ENCODE results near the gene RRP8.

Gene RRP8

DNA sequence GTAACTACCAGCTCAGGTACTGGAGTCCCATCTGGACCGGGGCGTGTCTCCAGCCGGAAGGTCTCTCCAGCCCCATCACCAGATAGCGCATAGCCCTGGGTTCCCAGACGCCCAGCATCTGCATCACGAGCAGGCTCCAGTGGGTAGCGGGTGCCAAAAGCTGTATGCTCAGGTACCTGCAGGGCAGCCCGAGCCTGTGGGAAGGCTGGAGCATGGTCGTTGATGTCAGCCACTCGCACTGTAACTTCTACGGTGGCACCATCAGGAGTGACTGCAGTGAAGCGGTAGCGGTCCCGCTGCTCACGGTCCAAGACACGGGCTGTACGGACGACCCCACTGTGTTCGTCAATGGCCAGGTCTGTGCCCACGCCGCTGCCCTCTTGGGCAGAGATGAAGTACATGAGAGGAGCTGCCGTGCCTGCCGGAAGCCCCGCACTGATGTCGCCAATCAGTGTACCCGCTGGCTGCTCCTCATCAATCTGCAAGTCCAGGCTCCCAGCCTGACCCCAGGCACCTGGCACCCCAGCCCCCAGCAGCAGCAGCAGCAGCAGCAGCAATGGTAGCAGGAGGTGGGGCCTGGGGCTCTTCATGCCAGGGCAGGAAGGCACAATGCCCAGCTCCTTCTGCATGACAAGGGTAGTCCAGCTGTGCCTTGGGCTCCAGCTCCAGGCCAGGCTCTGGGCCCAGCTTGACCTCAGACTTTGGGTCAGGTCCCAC lies 37.7 kb upstream of the RRP8 start:
- H3K9me3 ChIP-seq (ENCODE audit: control insufficient read depth, low read depth, low read length), result no peaks in the 10 kb centered on the region
- H3K9ac ChIP-seq (ENCODE audit: low read length), result no peak overlapping the region
- no peaks in the 10 kb centered on the region for H3K27me3 ChIP-seq (ENCODE audit: control insufficient read depth, insufficient read depth, low read length)
- H3K36me3 ChIP-seq (ENCODE audit: control insufficient read depth, low read depth, low read length), result no peaks in the 10 kb centered on the region
- no peak overlapping the region for H3K4me3 ChIP-seq (ENCODE audit: low read length)
- no peaks in the 10 kb centered on the region for H3K4me1 ChIP-seq (ENCODE audit: control insufficient read depth, low read depth, low read length)
- H3K27ac ChIP-seq (ENCODE audit: low read length), result no peak overlapping the region

DNA sequence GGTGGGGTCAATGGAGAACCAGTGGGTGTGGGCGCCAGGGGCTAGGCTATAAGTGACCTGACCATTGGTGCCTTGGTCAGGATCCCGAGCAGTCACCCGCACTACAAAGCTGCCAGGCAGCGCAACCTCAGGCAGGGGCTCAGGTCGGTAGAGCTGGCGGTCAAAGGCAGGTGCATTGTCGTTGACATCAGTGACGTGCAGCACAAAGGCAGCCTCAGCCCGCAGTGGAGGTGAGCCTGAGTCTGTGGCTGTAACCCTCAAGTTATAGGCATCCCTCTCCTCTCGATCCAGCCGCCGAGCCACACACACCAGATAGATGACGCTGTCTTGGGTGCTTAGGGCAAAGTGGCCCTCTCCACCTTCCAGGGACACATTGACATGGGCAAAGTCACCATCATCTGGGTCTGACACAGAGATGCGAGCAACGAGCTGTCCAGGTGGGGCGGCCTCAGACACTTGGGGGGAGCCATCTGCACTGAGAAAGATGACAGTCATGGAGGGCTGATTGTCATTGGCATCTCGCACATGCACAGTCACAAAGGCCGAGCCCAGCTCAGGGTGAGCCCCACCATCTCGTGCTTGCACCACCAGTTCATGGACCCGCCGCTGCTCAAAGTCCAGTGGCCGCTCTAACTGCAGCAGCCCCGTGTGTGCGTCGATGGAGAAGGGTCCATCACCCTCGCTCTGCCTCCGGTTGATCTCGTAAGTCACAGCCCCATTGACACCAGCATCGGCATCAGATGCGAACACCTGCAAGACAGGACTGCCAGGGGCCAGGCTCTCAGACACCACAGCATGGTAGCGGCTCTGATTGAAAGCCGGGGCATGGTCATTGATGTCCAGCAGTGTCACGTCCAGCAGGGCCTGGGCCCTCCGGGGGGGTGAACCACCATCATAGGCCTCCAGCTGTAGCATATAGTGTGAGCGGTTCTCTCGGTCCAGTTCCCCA lies 36.9 kb upstream of the RRP8 start:
- Histone ChIP-seq H3K27me3 (ENCODE audit: control insufficient read depth, insufficient read depth, low read length) (no peaks in the 10 kb centered on the region), H3K9me3 (ENCODE audit: control insufficient read depth, low read depth, low read length) (no peaks in the 10 kb centered on the region), H3K27ac (ENCODE audit: low read length) (no peak overlapping the region), H3K4me3 (ENCODE audit: low read length) (no peak overlapping the region), H3K36me3 (ENCODE audit: control insufficient read depth, low read depth, low read length) (no peaks in the 10 kb centered on the region), H3K4me1 (ENCODE audit: control insufficient read depth, low read depth, low read length) (no peaks in the 10 kb centered on the region), H3K9ac (ENCODE audit: low read length) (no peak overlapping the region)

DNA sequence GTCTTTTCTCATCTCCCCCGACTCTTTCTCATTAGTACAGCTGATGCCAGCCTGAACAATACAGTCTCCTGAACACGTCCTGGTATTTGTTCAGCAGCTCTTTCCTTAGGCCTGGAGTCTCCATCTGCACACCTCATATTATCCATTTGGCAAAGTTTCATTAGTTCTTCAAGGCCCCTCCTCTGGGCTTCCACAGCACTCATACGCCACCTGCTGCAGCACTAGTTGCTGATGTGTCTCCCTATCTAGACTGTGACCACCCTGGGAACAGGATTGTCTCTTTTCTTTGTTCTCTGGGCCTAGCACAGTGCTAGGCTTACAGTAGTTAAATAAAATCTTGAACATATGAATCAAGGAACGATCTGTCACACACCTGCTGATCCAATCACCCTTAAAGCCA lies 35.0 kb upstream of the RRP8 start:
- Histone ChIP-seq H3K9ac (ENCODE audit: low read length) (no peak overlapping the region), H3K4me3 (ENCODE audit: low read length) (no peak overlapping the region), H3K27ac (ENCODE audit: low read length) (no peak overlapping the region), H3K27me3 (ENCODE audit: control insufficient read depth, insufficient read depth, low read length) (no peaks in the 10 kb centered on the region), H3K4me1 (ENCODE audit: control insufficient read depth, low read depth, low read length) (no peaks in the 10 kb centered on the region), H3K36me3 (ENCODE audit: control insufficient read depth, low read depth, low read length) (no peaks in the 10 kb centered on the region), H3K9me3 (ENCODE audit: control insufficient read depth, low read depth, low read length) (no peaks in the 10 kb centered on the region)

DNA sequence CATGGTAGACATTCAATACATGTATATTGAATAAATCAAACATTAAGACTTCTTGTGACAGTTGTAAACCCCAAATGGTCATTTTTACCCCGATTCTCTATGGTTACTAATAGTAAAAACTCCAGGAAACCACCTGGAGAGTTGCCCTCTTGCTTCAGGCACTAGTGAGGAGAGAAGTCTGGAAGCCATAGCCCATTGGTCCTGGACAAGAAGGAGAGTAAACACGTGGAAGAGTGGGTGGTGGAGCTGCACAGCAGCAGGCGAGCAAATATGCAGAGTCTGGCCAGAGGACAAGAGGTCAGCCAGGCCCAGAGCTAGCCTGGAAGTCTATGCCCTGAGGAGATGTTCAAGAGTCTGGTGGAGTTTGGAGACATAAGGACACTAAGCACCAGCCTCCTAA lies 34.5 kb upstream of the RRP8 start:
- Histone ChIP-seq H3K4me3 (ENCODE audit: low read length) (no peak overlapping the region), H3K9ac (ENCODE audit: low read length) (no peak overlapping the region), H3K27me3 (ENCODE audit: control insufficient read depth, insufficient read depth, low read length) (no peaks in the 10 kb centered on the region), H3K27ac (ENCODE audit: low read length) (no peak overlapping the region), H3K9me3 (ENCODE audit: control insufficient read depth, low read depth, low read length) (no peaks in the 10 kb centered on the region), H3K36me3 (ENCODE audit: control insufficient read depth, low read depth, low read length) (peaks cover 5% of the 10 kb centered on the region), H3K4me1 (ENCODE audit: control insufficient read depth, low read depth, low read length) (no peaks in the 10 kb centered on the region)

DNA sequence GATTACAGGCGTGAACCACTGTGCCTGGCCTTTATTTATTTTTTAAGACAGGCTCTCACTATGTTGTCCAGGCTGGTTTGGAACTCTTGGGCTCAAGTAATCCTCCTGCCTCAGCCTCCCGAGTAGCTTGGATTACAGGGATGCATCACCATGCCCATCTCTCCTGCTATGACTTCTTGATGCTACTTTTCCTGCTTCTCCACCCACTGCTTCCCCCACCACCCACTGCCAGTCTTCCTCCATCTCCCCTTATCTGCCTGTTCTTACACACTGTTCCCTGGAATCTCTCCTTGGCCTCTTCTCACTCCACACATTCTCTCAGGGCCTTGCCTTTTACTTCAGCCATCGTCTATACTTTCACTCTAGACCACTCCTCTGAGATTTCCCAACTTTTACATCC lies 33.1 kb upstream of the RRP8 start:
- H3K9me3 ChIP-seq (ENCODE audit: control insufficient read depth, low read depth, low read length), result no peaks in the 10 kb centered on the region
- no peak overlapping the region for H3K9ac ChIP-seq (ENCODE audit: low read length)
- H3K36me3 ChIP-seq (ENCODE audit: control insufficient read depth, low read depth, low read length), result peaks cover 7% of the 10 kb centered on the region
- no peaks in the 10 kb centered on the region for H3K4me1 ChIP-seq (ENCODE audit: control insufficient read depth, low read depth, low read length)
- no peak overlapping the region for H3K27ac ChIP-seq (ENCODE audit: low read length)
- H3K4me3 ChIP-seq (ENCODE audit: low read length), result no peak overlapping the region
- H3K27me3 ChIP-seq (ENCODE audit: control insufficient read depth, insufficient read depth, low read length), result peaks cover 6% of the 10 kb centered on the region

DNA sequence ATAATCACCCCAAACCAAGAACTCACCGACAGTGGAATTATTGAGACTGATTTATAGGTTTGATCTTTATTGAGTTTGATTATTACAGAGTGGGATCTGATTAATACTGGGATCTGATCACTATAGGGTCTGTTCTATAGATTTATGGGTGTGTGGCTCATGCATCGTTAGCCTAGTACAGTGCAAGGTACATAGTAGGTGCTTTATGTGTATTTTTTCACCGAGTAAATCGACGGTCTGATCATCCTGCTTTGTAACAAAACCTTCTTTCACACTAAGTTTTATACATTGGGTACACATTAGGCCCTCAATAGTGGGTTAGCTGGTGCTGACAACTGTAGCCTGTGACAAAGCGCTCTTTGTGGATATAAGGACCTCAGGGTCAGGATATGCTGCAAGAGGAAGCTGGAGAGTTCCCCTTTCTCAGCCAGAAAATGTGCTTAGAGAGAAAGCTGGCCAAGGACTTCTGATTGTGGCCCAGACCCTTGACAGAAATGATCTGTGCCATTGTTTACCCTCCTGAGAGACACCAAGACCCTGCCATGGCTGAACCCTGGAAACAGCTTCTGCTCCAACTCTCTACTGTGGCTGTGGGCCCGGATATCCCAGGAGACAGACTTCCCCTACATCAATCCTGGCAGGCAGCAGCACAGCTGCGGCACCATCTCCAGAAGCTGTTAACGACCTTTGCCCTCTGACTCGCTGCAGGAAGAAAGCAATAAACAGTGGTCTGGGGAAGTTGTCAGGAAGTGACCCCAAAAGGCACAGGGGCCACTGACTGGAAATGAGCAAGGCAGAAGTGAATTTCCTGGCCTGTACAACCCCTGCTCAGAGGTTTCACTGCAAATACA lies 31.9 kb upstream of the RRP8 start:
- Histone ChIP-seq H3K36me3 (ENCODE audit: control insufficient read depth, low read depth, low read length) (peaks cover 7% of the 10 kb centered on the region), H3K27ac (ENCODE audit: low read length) (no peak overlapping the region), H3K9me3 (ENCODE audit: control insufficient read depth, low read depth, low read length) (no peaks in the 10 kb centered on the region), H3K4me3 (ENCODE audit: low read length) (no peak overlapping the region), H3K9ac (ENCODE audit: low read length) (no peak overlapping the region), H3K27me3 (ENCODE audit: control insufficient read depth, insufficient read depth, low read length) (peaks cover 18% of the 10 kb centered on the region), H3K4me1 (ENCODE audit: control insufficient read depth, low read depth, low read length) (no peaks in the 10 kb centered on the region)

DNA sequence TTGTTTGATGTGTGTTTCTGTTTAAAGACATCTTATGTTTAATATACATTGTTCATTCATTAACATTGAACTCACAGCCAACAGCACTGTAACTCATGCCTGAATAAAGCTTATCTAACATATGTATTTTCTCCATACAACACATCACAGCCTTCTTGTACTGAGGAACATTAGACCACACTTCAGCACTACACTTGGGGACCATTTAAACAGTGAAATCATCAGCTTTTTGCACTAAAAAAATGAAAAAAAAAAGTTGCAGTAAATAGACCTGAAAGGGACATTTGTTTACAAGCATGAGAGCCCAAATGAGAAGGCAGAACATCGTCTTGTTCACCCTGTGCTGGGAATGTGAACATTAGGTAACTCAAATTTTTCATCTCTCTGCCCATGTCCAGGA lies 31.1 kb upstream of the RRP8 start:
- Histone ChIP-seq H3K27ac (ENCODE audit: low read length) (no peak overlapping the region), H3K36me3 (ENCODE audit: control insufficient read depth, low read depth, low read length) (peaks cover 7% of the 10 kb centered on the region), H3K9me3 (ENCODE audit: control insufficient read depth, low read depth, low read length) (no peaks in the 10 kb centered on the region), H3K4me1 (ENCODE audit: control insufficient read depth, low read depth, low read length) (no peaks in the 10 kb centered on the region), H3K9ac (ENCODE audit: low read length) (no peak overlapping the region), H3K4me3 (ENCODE audit: low read length) (no peak overlapping the region), H3K27me3 (ENCODE audit: control insufficient read depth, insufficient read depth, low read length) (peaks cover 26% of the 10 kb centered on the region)

DNA sequence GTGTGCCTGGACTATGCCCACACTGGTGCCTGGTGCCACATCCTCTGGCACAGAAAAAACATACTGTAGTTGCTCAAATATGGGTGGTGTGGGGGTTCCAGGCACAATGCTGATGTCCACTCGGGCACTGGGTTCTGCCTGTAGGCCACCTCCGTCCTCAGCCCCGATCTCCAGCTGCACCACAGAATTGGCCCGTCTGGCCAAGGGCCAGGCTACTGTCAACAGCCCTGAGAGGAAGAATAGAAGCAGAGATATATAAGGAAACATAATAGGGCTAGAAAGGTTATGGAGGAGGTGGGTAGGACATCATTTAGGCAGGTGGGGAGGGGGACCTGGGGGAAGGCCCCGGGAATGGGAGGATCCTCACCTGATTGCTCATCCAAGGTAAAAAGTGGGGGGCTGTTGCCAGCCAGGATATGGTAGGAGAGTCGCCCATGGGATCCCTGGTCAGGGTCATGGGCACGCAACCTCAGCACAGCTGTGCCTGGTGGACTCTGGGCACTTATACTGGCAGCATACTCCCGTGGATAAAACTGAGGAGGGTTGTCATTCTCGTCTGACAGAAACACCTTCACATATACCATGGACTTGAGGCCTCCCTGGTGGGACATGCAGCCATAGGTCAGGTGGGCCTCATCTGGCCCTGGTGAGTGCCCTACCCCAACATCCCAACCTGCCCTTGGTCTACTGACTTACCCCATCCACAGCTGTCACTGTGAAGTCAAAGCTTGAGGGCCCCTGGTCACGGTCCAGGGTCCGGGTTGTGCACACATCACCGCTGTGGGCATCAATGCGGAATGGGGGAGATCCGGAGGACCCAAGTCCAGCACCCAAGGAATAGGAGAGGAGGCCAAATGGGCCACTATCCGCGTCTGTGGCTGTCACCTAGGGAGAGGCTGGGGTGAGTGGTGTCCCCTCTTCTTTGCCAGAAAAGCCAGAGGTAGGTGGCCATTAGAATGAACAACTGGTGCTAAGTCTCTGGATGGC lies 30.3 kb upstream of the RRP8 start:
- Histone ChIP-seq H3K27ac (ENCODE audit: low read length) (no peak overlapping the region), H3K9me3 (ENCODE audit: control insufficient read depth, low read depth, low read length) (no peaks in the 10 kb centered on the region), H3K4me3 (ENCODE audit: low read length) (no peak overlapping the region), H3K36me3 (ENCODE audit: control insufficient read depth, low read depth, low read length) (peaks cover 7% of the 10 kb centered on the region), H3K4me1 (ENCODE audit: control insufficient read depth, low read depth, low read length) (no peaks in the 10 kb centered on the region), H3K9ac (ENCODE audit: low read length) (no peak overlapping the region), H3K27me3 (ENCODE audit: control insufficient read depth, insufficient read depth, low read length) (peaks cover 34% of the 10 kb centered on the region)

DNA sequence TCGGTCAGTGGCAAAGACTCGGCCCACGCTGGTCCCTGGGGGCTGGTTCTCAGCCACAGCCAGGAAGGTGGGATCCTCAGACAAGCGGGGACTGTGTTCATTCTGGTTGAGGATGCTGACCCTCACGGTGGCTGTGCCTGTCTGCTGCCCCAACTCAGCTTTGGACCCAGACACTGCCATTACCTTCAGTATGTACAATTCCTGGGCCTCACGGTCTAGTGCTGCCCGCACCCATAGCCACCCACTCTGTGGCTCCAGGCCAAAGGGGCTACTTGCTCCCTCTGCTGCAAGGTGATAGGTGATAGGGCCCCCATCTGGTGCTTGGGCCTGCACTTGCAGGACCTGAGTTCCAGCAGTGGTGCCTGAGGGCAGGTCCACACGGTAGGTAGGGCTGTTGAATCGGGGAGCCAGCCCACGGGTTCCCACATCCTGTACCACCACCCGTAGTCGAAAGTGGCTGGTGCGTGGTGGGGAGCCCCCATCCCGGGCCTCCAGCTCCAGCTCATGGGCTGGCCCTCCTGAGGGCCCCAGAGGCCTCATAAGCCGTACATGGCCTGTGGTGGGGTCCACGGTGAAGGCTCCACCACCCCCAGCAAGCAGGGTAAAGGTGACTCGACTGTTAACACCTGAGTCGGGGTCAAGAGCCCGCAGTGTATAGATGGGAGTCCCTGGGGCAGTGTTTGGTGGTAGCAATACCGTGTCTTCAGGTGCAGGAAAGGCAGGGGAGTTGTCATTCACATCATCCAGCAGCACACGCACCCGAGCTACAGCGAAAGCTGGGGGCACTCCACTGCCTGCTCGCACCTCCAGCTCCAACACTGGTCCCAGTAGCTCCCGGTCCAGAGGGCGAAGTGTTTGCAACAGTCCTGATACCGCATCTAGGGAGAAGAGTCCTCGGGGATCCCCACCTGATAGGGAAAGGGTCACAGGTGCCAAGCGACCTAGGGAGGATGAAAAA lies 29.0 kb upstream of the RRP8 start:
- no peak overlapping the region for H3K4me3 ChIP-seq (ENCODE audit: low read length)
- H3K9me3 ChIP-seq (ENCODE audit: control insufficient read depth, low read depth, low read length), result no peaks in the 10 kb centered on the region
- H3K9ac ChIP-seq (ENCODE audit: low read length), result no peak overlapping the region
- no peaks in the 10 kb centered on the region for H3K4me1 ChIP-seq (ENCODE audit: control insufficient read depth, low read depth, low read length)
- H3K27ac ChIP-seq (ENCODE audit: low read length), result no peak overlapping the region
- H3K27me3 ChIP-seq (ENCODE audit: control insufficient read depth, insufficient read depth, low read length), result peaks cover 34% of the 10 kb centered on the region
- peaks cover 8% of the 10 kb centered on the region for H3K36me3 ChIP-seq (ENCODE audit: control insufficient read depth, low read depth, low read length)

DNA sequence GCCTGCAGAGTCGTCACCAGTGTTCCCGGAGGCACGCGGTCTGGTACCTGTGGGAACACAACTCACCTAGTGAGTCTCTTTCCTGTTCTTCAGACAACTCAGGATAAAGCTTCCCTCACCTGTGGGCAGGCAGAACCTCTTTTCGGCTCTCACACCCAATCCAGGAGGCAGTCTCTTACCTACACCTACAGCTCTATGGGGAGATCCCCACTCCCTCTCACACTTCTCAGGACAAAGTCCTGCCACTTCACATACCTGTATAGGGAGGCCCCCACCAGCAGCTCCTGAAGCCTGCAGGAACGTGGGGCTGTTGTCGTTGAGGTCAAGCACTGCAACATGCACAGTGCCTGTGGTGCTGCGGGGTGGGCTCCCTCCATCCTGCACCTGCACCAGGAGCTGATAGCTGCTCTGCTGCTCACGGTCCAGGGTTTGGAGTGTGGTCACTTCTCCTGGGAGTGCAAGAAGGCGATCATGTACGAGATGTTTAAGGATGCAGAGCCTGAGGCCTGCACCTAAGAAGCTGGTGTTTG lies 28.0 kb upstream of the RRP8 start:
- Histone ChIP-seq H3K9me3 (ENCODE audit: control insufficient read depth, low read depth, low read length) (no peaks in the 10 kb centered on the region), H3K4me3 (ENCODE audit: low read length) (no peak overlapping the region), H3K27ac (ENCODE audit: low read length) (no peak overlapping the region), H3K36me3 (ENCODE audit: control insufficient read depth, low read depth, low read length) (peaks cover 13% of the 10 kb centered on the region), H3K4me1 (ENCODE audit: control insufficient read depth, low read depth, low read length) (no peaks in the 10 kb centered on the region), H3K9ac (ENCODE audit: low read length) (no peak overlapping the region), H3K27me3 (ENCODE audit: control insufficient read depth, insufficient read depth, low read length) (peaks cover 34% of the 10 kb centered on the region)
